Stimulated activated CD4-positive, alpha-beta T cell treated with anti-CD3 and anti-CD28 coated beads, Interleukin-2, amount 100 ng/mL, for 48 hours (primary cell): Measurements from ENCODE around the gene ZCCHC7.
"Not testable (repeated sequence)": the region's sequence is repeated elsewhere in the genome, so short reads cannot be mapped to it uniquely, and the experiment has no call there.

Experiments
- DNase-seq, 2 donors: peaks; one replicate each; pipeline ENCODE4 v3.0.0-alpha.2; 2020

Gene ZCCHC7

GRCh38 chr9:37119907-37120842 is at the start of gene ZCCHC7:
Gene ZCCHC7, plus strand, starts transcription at chr9:37120574.
- peak; percentile 96 to 97 for DNase-seq

- DNase-seq = not testable (repeated sequence)
These were observed 45.6 kb upstream of the ZCCHC7 start for GRCh38 chr9:37074790-37075189.

- peak; percentile 85 to 89 for DNase-seq
These were observed 40.8 kb upstream of the ZCCHC7 start for GRCh38 chr9:37079370-37080164.

GRCh38 chr9:37080165-37080628 is 40.2 kb upstream of the ZCCHC7 start:
- DNase-seq = not testable (repeated sequence)

GRCh38 chr9:37081507-37081906 is 38.9 kb upstream of the ZCCHC7 start:
- not testable (repeated sequence) for DNase-seq

GRCh38 chr9:37082214-37082765 is 38.1 kb upstream of the ZCCHC7 start:
- no peak for DNase-seq

GRCh38 chr9:37083654-37084053 is 36.7 kb upstream of the ZCCHC7 start:
- DNase-seq = no peak

GRCh38 chr9:37085233-37085632 is 35.1 kb upstream of the ZCCHC7 start:
- no peak for DNase-seq

- DNase-seq = not testable (repeated sequence)
These were observed 27.6 kb upstream of the ZCCHC7 start for GRCh38 chr9:37092714-37093295.

GRCh38 chr9:37094751-37095150 is 25.6 kb upstream of the ZCCHC7 start:
- no peak for DNase-seq

- no peak for DNase-seq
These were observed 23.7 kb upstream of the ZCCHC7 start for GRCh38 chr9:37096628-37097027.

GRCh38 chr9:37097294-37097693 is 23.1 kb upstream of the ZCCHC7 start:
- no peak for DNase-seq

- no peak for DNase-seq
These were observed 20.0 kb upstream of the ZCCHC7 start for GRCh38 chr9:37100327-37100726.

- no peak for DNase-seq
These were observed 19.6 kb upstream of the ZCCHC7 start for GRCh38 chr9:37100741-37101140.

- DNase-seq = no peak
These were observed 17.9 kb upstream of the ZCCHC7 start for GRCh38 chr9:37102486-37102885.

- no peak for DNase-seq
These were observed 16.0 kb upstream of the ZCCHC7 start for GRCh38 chr9:37104183-37104889.

GRCh38 chr9:37105234-37105633 is 15.1 kb upstream of the ZCCHC7 start:
- DNase-seq = no peak

- DNase-seq = no peak
These were observed 12.7 kb upstream of the ZCCHC7 start for GRCh38 chr9:37107701-37108100.

- DNase-seq = not testable (repeated sequence)
These were observed 5.9 kb upstream of the ZCCHC7 start for GRCh38 chr9:37114442-37114841.

- no peak for DNase-seq
These were observed 2.4 kb upstream of the ZCCHC7 start for GRCh38 chr9:37117956-37118355.

GRCh38 chr9:37119360-37119759 is 1.0 kb upstream of the ZCCHC7 start:
- no peak for DNase-seq

GRCh38 chr9:37120843-37121335 is 515 bp downstream of the ZCCHC7 start:
- not testable (repeated sequence) for DNase-seq
